Measurements from ENCODE around the gene REV3L. TPM values are rescaled to one million over a fixed set of nuclear protein-coding genes. Genes with fewer than 3 reads are reported as not detected.
"Not testable (repeated sequence)": the region's sequence is repeated elsewhere in the genome, so short reads cannot be mapped to it uniquely, and the experiment has no call there.

REV3L gene, protein sequence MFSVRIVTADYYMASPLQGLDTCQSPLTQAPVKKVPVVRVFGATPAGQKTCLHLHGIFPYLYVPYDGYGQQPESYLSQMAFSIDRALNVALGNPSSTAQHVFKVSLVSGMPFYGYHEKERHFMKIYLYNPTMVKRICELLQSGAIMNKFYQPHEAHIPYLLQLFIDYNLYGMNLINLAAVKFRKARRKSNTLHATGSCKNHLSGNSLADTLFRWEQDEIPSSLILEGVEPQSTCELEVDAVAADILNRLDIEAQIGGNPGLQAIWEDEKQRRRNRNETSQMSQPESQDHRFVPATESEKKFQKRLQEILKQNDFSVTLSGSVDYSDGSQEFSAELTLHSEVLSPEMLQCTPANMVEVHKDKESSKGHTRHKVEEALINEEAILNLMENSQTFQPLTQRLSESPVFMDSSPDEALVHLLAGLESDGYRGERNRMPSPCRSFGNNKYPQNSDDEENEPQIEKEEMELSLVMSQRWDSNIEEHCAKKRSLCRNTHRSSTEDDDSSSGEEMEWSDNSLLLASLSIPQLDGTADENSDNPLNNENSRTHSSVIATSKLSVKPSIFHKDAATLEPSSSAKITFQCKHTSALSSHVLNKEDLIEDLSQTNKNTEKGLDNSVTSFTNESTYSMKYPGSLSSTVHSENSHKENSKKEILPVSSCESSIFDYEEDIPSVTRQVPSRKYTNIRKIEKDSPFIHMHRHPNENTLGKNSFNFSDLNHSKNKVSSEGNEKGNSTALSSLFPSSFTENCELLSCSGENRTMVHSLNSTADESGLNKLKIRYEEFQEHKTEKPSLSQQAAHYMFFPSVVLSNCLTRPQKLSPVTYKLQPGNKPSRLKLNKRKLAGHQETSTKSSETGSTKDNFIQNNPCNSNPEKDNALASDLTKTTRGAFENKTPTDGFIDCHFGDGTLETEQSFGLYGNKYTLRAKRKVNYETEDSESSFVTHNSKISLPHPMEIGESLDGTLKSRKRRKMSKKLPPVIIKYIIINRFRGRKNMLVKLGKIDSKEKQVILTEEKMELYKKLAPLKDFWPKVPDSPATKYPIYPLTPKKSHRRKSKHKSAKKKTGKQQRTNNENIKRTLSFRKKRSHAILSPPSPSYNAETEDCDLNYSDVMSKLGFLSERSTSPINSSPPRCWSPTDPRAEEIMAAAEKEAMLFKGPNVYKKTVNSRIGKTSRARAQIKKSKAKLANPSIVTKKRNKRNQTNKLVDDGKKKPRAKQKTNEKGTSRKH (N-terminal part only)
- polyA plus RNA-seq (2014; cell fraction: cytosol; rRNA removed), result 10.8 and 13.9 TPM in 2 replicates
- 12.1 and 26.1 TPM in 2 replicates for polyA plus RNA-seq (2014; cell fraction: nucleus; rRNA removed)

- DNase-seq (ENCODE audit: low spot score), result peak; percentile 91
Observed at GRCh38 chr6:111482959-111483735, at the start of gene REV3L. TSS of gene REV3L (minus strand) at chr6:111483218. CDS start at chr6:111482888, 330 bp downstream.

DNA sequence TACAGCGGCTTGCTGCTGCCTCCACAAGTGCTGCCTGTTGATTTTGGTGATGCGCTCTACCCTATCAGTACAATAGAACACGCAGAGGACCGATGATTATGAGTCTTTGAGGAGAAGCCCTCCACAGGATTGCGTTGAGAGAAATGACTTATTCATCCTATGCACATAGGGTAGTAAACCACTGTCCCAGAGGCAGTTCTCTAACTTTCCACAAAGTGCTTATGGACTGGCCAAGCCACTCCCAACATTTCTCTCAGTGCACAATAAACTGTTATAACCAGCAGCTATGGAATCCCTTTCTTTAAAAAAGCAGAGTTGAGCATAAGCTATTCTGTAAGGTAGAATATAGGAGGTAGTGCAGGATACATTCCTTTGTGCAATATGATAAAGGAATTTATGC is 48.2 kb upstream of the REV3L start:
- DNase-seq (ENCODE audit: low spot score), result no peak

DNA sequence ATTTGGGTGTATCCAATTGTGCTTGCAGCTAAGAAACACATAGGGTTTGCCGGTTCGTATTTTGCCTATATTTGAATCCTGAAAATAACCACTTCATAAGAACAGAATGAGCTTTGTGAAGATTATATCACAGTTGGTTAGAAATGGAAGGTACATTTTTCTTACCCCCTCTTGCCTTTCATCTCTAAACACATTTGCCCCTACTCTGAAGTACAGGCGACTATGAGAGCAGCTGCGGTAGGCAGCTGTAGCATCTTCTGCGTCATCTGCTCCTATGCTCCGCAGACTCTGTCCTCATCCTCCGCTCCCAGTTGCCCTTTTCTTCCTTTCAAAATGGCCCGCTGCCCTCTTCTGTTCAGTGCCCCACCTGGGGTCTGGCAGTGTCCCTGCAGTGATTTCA is 47.6 kb upstream of the REV3L start:
- no peak for DNase-seq (ENCODE audit: low spot score)

- DNase-seq (ENCODE audit: low spot score), result no peak
Observed at GRCh38 chr6:111530218-111530617, 47.2 kb upstream of the REV3L start.

- peak; percentile 61 for DNase-seq (ENCODE audit: low spot score)
Observed at GRCh38 chr6:111527367-111527766, 44.3 kb upstream of the REV3L start.

- DNase-seq (ENCODE audit: low spot score), result no peak
Observed at GRCh38 chr6:111524735-111525134, 41.7 kb upstream of the REV3L start.

DNA sequence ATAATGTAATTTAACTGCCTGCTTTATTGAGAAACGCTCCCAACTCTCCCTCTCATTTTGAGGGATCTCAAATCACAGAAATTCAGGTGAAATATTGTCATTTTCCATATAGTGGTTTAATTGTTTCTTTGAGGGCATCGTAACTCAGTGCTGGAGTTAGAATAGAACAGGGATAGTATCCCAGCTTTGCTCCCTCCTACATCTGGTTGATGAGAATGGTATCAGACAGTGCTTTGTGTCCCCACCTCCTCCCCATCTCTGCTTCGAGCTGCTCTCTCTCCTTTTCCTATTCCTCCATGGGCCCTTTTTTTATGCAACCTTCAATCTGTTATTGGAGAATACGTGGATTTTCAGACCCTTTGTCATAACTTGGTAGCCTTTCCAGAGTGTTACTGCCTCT is 41.2 kb upstream of the REV3L start:
- no peak for DNase-seq (ENCODE audit: low spot score)

DNA sequence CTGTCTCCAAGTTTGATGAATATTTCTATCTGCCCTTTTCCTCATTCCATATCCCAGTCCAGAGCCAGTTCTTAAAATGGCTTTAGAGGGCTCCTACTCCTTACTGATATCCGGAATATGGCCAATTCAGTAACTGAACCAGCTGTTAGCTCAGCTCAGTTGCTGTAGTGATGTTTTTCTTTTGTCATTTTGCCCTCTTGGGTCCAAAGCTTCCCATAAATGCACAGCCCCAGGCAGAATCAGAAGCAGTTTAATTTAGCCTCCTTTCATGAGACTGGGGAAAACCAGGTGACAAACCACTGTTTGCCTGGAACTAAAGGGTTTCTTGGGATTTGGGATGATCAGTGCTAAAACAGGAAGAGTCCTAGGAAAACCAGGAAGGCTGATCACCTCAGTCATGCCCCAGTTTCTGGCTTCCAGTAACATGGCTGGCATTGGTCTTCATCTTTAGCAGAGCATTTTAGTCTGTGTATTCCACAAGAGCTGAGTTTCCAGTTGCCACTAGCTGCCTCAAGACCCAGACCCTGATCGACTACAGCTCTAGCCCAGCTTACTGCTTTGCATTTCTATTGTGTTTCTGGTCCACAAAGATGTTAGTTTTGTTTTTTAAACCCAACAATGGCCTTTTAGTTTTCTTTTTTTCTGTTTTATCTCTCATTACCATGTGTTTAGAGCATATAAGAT is 40.6 kb upstream of the REV3L start:
- DNase-seq (ENCODE audit: low spot score), result no peak

- no peak for DNase-seq (ENCODE audit: low spot score)
Observed at GRCh38 chr6:111522393-111523020, 39.5 kb upstream of the REV3L start.

- DNase-seq (ENCODE audit: low spot score), result no peak
Observed at GRCh38 chr6:111521497-111522270, 38.7 kb upstream of the REV3L start.

- no peak for DNase-seq (ENCODE audit: low spot score)
Observed at GRCh38 chr6:111520524-111520923, 37.5 kb upstream of the REV3L start.

- DNase-seq (ENCODE audit: low spot score), result no peak
Observed at GRCh38 chr6:111517965-111518364, 34.9 kb upstream of the REV3L start.

DNA sequence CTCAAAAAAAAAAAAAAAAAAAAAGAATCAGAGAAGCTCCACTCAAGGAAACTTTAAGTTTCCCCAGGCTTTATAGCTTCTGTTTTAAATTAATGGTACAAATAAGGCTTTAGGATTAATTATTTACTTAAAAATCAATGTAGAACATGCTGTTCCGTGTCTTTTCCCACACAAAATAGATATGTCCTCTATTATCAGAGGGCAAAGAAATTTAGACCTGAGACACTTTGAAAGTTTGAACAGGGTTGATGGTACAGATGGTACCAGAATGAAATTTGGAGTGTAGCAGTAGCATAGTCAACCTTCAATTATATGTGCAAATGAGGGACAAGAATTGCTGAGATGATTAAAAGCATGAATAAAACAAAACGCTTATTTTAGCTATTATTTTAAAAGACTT is 32.2 kb upstream of the REV3L start:
- DNase-seq (ENCODE audit: low spot score), result no peak

GRCh38 chr6:111514531-111514930 is 31.5 kb upstream of the REV3L start:
- DNase-seq (ENCODE audit: low spot score), result not testable (repeated sequence)

DNA sequence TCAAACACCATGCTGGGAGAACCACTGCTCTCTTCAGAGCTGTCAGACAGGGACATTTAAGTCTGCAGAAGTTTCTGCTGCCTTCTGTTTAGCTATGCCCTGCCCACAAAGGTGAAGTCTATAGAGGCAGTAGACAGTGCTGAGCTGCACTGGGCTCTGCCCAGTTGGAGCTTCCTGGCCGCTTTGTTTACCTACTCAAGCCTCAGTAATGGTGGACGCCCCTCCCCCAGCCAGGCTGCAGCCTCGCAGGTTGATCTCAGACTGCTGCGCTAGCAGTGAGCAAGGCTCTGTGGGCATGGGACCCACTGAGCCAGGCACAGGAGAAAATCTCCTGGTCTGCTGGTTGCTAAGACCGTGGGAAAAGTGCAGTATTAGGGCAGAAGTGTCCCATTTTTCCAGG is 24.2 kb upstream of the REV3L start:
- DNase-seq (ENCODE audit: low spot score), result not testable (repeated sequence)

GRCh38 chr6:111505498-111505897 is 22.5 kb upstream of the REV3L start:
- not testable (repeated sequence) for DNase-seq (ENCODE audit: low spot score)

DNA sequence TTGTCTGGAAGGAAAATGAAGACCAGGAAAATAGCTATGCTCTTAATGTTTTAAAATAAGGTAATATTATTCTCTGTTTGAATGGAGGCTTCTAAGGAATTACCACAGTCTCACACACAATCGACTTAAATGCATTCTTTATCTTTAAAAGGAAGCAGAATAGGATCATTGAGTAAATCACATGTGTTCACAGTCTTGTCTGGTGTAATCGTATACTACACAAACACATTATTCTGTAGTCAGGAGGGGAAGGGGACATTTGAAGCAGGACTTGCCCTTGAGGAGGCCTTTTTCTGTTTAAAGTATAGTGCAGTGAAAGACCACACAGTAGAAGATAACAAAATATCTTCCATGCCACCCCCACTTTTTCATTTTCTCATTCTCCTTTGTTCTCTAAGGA is 20.6 kb upstream of the REV3L start:
- peak; percentile 9 for DNase-seq (ENCODE audit: low spot score)

DNA sequence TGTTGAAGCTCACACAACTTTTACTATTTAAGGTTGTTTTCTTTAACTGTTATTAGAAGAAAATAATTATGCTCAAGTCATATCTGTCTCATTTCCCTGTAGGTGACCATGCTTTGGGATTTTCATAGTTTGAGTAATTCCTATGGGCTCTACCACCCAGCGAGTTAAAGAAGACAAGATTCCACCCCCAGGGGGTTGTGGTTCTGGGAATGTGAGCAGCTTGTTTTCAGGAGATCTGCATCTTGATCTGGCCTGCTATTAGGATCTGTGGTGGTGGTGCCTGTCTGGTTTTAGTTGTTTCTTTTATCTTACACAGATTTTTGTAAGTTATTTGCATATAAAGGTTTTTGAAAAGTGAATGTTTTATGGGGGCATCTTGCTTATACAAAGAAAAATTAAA is 20.2 kb upstream of the REV3L start:
- peak; percentile 23 for DNase-seq (ENCODE audit: low spot score)

DNA sequence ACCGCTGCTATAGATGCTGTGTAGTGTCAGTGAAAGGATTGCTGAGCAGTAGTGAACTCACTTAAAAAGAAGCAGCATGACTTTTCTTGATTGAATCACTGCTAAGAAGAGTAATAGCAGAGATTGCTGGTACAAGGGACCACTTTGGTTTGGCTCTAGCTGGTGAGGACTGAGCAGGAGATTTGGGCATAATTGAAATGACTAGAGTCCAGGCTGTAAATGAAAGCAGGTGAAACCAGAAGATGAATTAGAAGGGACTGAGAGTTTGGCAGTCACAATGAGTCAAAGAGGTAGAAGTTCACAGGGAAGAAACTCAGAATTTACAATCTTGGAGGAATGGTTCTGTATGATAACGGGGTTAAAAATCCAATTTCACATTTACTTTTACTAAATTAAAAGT is 19.1 kb upstream of the REV3L start:
- no peak for DNase-seq (ENCODE audit: low spot score)
